OCI-LY3 (cell line): ENCODE data around the gene NME3.

Experiments
- H2AFZ ChIP-seq: fragments of 200-600, 300-600 bp; shearing (Covaris generic); 2 replicates; pipeline ENCODE4 v1.6.0; 2014; ENCODE audit warnings: antibody characterized with exemption, low read depth, low read length
- H3K27ac ChIP-seq: fragments of 200-600, 300-600 bp; sonication (generic); 2 replicates; pipeline ENCODE4 v1.5.1; 2014; ENCODE audit warnings: mild to moderate bottlenecking, low read length, moderate library complexity, mixed read lengths
- H3K27me3 ChIP-seq: fragments of 200-600, 300-600 bp; sonication (generic); 2 replicates; pipeline ENCODE4 v1.6.1; 2014; ENCODE audit warnings: low read depth, low read length, mixed read lengths
- H3K36me3 ChIP-seq: fragments of 200-600, 300-600 bp; sonication (generic); replicated peaks from 2 replicates; pipeline ENCODE3; 2014; ENCODE audit warnings: low read depth, low read length, mixed read lengths
- H3K4me1 ChIP-seq: fragments of 300-600, 200-600 bp; sonication (generic); 2 replicates; pipeline ENCODE4 v1.6.1; 2014; ENCODE audit warnings: low read length, mixed read lengths
- H3K4me2 ChIP-seq: fragments of 200-600, 300-600 bp; sonication (generic); 2 replicates; pipeline ENCODE4 v1.6.1; 2014; ENCODE audit warnings: low read length, mixed read lengths
- H3K4me3 ChIP-seq: fragments of 300-600, 200-600 bp; sonication (generic); 2 replicates; pipeline ENCODE4 v1.5.1; 2014; ENCODE audit warnings: antibody characterized with exemption, mild to moderate bottlenecking, low read length, moderate library complexity
- H3K79me2 ChIP-seq: fragments of 300-600, 200-600 bp; shearing (Covaris generic); 2 replicates; pipeline ENCODE4 v1.6.1; 2014; ENCODE audit warnings: mild to moderate bottlenecking, low read length, mixed read lengths
- H3K9ac ChIP-seq: fragments of 300-600, 200-600 bp; shearing (Covaris generic); 2 replicates; pipeline ENCODE4 v1.6.0; 2014; ENCODE audit warnings: mild to moderate bottlenecking, low read length, moderate library complexity
- H3K9me3 ChIP-seq: fragments of 200-600, 300-600 bp; shearing (Covaris generic); 2 replicates; pipeline ENCODE4 v1.6.1; 2014; ENCODE audit warnings: low read length, mixed read lengths; ENCODE audit not compliant: insufficient read depth
- H4K20me1 ChIP-seq: fragments of 200-600, 300-600 bp; sonication (generic); 2 replicates; pipeline ENCODE4 v1.6.1; 2016; ENCODE audit warnings: low read length, mixed read lengths; ENCODE audit not compliant: insufficient read depth
- EZH2phosphoT487 ChIP-seq: fragments of 200-600 bp; shearing (Covaris generic); IDR thresholded peaks from 2 replicates; pipeline ENCODE4 v1.6.1; 2018; ENCODE audit warnings: antibody characterized with exemption, mixed run types, low read depth
- TF ChIP-seq, protein P1 (sequence below): fragments of 200-600, 300-600 bp; sonication (generic); IDR thresholded peaks from 2 replicates; pipeline ENCODE4 v1.5.1; 2014; ENCODE audit warnings: antibody characterized with exemption, low read length, low read depth

The NME3 gene

DNA sequence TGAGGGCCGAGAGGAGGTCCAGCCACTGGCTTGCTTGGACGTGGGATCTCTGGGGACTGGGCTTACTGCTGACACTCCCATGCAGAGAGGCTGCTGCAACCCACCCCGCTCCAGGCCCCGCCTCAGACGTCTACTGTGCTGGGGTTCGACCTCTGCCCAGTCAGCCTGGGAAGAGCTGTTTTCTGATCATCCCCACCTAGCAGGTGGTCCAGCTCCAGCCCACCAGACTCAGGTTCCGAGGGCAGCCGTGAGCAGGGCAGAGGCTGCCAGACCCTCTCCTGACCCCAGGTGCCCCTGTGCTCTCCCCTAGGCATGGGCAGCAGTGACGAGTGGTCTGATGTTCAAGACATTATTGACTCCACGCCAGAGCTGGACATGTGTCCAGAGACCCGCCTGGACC lies 23.4 kb downstream of the NME3 start:
- Histone ChIP-seq H3K9me3 (no peaks in the 10 kb centered on the region), H3K9ac (no peak overlapping the region), H3K27ac (no peak overlapping the region), H3K79me2 (no peaks in the 10 kb centered on the region), H3K4me2 (no peak overlapping the region), H3K36me3 (peaks cover 3% of the 10 kb centered on the region), H4K20me1 (no peaks in the 10 kb centered on the region), H2AFZ (no peak overlapping the region), H3K4me3 (no peak overlapping the region), H3K27me3 (no peaks in the 10 kb centered on the region), H3K4me1 (no peaks in the 10 kb centered on the region)
- TF ChIP-seq, protein P1, sequence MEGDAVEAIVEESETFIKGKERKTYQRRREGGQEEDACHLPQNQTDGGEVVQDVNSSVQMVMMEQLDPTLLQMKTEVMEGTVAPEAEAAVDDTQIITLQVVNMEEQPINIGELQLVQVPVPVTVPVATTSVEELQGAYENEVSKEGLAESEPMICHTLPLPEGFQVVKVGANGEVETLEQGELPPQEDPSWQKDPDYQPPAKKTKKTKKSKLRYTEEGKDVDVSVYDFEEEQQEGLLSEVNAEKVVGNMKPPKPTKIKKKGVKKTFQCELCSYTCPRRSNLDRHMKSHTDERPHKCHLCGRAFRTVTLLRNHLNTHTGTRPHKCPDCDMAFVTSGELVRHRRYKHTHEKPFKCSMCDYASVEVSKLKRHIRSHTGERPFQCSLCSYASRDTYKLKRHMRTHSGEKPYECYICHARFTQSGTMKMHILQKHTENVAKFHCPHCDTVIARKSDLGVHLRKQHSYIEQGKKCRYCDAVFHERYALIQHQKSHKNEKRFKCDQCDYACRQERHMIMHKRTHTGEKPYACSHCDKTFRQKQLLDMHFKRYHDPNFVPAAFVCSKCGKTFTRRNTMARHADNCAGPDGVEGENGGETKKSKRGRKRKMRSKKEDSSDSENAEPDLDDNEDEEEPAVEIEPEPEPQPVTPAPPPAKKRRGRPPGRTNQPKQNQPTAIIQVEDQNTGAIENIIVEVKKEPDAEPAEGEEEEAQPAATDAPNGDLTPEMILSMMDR = no peak
- no peak for TF ChIP-seq EZH2phosphoT487

DNA sequence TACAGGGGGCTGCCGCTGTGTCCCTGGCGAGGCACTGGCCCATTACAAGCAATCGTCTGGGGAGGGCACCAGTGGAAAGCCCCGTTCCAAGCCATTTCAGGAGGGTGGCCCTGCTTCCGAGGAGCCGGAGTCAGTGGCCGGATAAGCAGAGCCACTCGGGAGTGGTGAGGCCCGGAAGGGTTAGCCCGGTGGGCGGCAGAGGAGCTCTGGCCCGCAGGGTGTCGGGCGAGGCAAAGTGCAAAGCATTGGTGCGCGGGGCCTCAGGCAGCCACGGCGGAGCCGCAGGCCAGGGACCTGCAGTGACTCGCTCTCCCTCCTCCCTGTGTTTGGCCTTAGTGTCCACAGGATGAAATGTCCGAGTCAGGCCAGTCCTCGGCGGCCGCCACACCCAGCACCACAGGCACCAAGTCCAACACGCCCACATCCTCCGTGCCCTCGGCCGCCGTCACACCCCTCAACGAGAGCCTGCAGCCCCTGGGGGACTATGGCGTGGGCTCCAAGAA lies 24.6 kb downstream of the NME3 start:
- Histone ChIP-seq H4K20me1 (no peaks in the 10 kb centered on the region), H3K79me2 (no peaks in the 10 kb centered on the region), H3K27ac (no peak overlapping the region), H3K9ac (no peak overlapping the region), H3K4me2 (no peak overlapping the region), H3K27me3 (no peaks in the 10 kb centered on the region), H2AFZ (no peak overlapping the region), H3K36me3 (peaks cover 3% of the 10 kb centered on the region), H3K4me3 (no peak overlapping the region), H3K4me1 (no peaks in the 10 kb centered on the region), H3K9me3 (no peaks in the 10 kb centered on the region)
- TF ChIP-seq EZH2phosphoT487 = no peak
- TF ChIP-seq, protein P1 = no peak

- Histone ChIP-seq H3K4me1 (no peaks in the 10 kb centered on the region), H3K79me2 (no peaks in the 10 kb centered on the region), H3K27me3 (no peaks in the 10 kb centered on the region), H3K4me3 (no peak overlapping the region), H3K4me2 (no peak overlapping the region), H2AFZ (no peak overlapping the region), H3K9ac (no peak overlapping the region), H4K20me1 (no peaks in the 10 kb centered on the region), H3K9me3 (no peaks in the 10 kb centered on the region), H3K36me3 (peaks cover 3% of the 10 kb centered on the region), H3K27ac (no peak overlapping the region)
- TF ChIP-seq EZH2phosphoT487 = no peak
- TF ChIP-seq, protein P1 = no peak
Measured at GRCh38 chr16:1745900-1746692, 25.2 kb downstream of the NME3 start.

GRCh38 chr16:1745181-1745899 lies 26.0 kb downstream of the NME3 start:
- H3K4me3 ChIP-seq = no peak overlapping the region
- no peak overlapping the region for H2AFZ ChIP-seq
- no peaks in the 10 kb centered on the region for H3K4me1 ChIP-seq
- H3K36me3 ChIP-seq = peaks cover 3% of the 10 kb centered on the region
- H4K20me1 ChIP-seq = no peaks in the 10 kb centered on the region
- no peak overlapping the region for H3K9ac ChIP-seq
- H3K27me3 ChIP-seq = no peaks in the 10 kb centered on the region
- TF ChIP-seq, protein P1 = no peak
- no peak for TF ChIP-seq EZH2phosphoT487
- H3K4me2 ChIP-seq = no peak overlapping the region
- no peaks in the 10 kb centered on the region for H3K9me3 ChIP-seq
- no peaks in the 10 kb centered on the region for H3K79me2 ChIP-seq
- H3K27ac ChIP-seq = no peak overlapping the region
